GM21390 (cell line): Measurements from ENCODE around the gene ATG4A.

ENCODE experiments used
- ATAC-seq: cut with Tn5 transposase; IDR thresholded peaks from one replicate; pipeline ENCODE4 v1.9.1; 2021; ENCODE audit not compliant: unreplicated experiment

The ATG4A gene

DNA sequence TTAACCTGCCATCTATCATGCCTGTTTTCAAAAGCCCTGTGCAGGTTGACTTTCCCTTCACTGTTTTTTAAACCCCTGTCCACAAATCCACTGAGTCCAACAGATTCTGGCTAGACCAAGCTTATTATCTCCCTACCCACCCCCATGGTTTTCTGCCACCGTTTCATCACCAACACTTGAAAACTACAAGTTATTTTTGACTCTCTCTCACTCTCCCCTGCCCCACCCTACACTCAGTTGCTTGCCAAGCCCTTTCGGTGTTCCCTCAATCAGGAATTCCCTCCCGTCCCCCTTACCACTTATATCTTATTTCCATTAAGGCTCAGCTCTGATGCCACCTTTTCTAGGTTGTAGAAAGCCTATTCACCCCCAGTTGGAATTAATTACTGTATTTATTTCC is 29.7 kb downstream of the ATG4A start:
- no peak for ATAC-seq

DNA sequence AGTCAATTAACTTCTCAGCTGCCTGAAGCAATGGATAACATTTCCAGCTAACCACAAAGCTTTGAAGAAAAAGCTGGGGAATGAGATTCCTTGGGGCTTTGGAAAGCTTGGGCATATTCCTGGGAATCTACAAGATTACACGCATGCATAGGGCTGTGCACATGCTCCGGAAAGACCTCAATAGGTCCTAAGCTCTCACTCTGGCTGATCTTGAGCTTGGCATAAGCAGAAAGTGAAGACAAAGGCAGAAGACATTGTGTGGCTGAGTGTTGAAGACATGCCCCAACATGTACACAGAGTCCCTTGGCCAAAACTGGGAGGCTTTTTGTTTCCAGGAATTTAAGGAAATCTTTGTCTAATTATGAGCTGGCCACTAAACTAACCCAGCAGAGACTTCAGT is 31.2 kb downstream of the ATG4A start:
- ATAC-seq, result no peak

DNA sequence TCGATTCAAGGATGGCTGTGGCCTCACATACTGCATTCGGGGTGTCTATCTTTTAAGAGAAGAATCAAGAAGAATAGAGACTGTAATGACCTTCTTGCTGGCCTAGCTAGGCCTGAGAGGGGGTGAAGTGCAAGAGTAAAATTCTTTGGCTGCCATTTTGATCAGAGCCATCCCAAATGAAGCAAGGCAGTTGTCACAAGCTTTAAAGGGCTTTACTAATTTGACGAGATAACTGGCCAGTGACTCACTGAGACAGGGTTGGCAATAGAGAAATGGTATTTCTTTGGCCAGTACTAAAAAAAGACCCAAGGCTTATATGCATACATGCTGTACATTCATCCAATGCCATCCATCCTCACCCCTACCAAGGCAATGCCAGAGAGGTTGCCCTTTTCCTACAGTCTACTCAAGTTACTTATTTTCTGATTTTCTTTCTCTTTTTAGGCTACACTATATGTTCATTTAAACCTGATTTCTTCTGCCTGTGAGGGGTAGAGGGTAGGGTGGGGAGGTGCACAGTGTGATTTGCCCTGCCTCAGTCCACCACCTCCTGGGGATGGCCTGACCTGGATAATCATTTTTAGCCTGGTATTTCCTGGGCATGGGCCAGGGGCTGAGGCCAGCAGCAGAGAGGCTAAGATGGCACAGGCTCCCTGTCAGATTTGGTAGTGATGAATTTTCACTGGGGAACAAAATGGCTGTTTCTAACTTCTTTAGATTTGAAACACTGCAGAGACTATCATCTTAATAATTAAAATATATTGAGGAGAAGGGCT is 32.2 kb downstream of the ATG4A start:
- ATAC-seq, result no peak

DNA sequence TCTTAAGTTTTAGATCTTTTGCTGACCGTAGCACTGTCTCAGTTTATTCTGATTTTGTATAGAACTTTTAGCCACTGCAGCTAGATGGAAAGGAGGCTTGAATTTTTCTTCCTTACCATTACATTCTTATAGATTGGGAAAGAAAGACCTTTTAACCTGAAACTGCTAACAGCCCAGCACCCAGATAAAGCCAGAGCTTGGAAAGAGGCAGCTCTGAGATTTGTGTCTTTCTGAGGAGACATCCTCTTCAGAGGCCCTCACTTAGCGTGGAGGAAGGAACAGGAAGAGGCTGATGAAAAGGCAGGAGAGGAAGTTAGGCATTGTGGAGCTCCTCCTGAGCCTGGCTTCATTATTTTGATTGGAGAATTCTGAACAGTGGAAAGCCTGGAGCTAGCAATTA is 35.1 kb downstream of the ATG4A start:
- ATAC-seq, result no peak

DNA sequence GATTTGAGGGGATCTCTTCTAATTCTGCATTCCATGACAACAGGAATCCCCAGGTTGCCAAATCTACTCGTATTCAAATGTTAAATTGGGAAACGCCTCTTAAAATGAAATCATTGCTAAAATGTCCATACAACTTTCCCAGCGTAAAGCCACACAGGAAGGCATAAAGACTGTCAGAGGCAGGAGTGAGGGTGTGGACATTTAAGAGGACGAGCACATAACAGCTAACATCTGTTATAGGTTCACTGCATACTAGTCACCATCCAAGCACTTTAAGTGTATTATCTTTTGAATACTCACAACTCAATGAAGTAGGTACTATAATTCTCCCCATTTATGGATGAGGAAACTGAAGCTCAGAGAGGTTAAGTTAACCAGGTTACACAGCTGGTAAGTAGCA is 35.6 kb downstream of the ATG4A start:
- ATAC-seq, result no peak

DNA sequence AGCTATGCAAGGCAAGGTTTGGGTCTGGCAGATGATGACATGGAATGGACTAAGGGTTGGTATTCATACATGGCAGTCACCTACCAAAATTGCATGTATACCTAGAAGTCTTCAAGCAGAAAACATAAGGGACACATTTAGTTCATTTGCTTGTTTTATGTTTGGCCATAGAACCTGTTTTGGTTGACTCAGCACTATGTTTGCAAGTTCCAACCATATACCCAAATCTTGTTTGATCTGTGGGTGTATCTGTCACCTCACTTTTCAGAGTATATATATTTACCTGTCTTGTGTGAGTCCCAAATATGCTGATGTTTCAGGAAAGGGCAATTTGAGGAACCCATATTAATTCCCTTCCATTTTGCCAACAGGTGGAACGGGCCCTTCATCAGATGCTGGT is 39.3 kb downstream of the ATG4A start:
- ATAC-seq, result no peak

DNA sequence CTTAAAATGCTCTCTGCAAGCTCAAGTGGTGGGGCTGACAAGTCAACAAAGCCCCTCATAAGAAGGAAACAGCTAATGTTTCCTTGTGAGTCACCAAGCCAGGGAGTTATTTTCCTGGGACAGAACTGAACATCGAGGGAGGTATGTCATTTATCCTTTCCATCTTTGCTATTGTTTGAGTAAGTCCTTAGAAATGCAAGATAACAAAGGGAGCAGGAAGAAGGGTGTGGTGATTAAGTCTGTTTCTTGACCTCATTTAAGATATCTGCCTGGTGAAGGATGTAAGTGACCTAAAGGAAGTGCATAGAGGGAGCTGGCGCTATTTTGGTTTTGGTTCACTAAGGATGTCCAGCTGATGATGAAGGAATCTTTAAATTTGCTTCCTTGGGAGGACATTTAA is 39.9 kb downstream of the ATG4A start:
- no peak for ATAC-seq

DNA sequence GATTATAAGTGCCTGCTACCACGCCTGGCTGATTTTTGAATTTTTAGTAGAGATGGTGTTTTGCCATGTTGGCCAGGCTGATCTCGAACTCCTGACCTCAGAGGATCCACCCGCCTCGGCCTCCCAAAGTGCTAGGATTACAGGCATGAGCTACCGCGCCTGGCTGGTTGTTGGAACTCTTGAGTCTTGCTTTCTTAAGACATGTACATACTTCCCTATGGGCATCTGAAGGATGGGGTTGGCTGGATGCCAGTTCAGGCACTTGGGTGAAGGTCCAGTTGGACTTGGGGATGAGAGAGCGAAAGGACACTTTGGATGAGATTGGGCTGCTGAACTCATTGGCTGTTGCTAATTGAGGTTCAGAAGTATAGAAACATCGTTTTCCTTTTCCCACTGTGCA is 40.5 kb downstream of the ATG4A start:
- ATAC-seq, result no peak

DNA sequence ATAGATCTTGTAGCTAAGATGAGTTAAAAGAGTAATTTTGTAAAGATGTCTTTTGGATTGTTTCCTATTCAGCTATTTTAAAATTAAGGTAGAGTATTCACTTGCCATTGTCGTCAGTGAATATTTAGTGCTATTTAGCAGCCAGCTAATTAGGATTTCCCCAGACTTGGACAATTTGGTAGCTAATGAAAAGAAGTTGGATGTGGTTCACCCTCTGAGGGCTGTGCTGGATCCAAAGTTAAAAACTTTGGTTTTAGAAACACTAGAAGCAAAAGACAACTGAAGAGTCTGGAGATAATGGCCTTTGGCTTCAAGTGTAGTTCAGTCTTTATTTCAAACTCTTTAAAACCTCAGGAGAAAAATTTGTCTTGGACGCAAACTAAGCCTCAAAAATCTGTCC is 41.3 kb downstream of the ATG4A start:
- ATAC-seq, result no peak

DNA sequence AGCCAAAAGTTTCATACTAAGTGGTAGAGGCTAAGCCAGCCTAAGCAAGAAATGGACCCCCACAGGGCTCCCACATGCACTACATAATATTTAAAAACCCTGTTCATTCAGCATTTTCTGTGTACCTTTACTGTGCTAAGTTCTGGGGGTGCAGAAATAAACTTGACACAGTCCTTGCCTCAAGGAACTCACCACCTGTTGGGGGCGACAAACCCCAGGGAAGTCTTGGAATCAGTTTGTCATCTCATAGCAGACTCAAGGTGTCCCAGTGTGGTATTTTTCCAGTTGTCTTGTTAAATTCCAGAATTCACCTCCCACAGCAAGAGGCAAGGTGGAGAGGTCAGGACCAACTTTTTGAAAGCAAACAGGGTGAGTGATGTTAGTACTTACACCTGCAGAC is 43.1 kb downstream of the ATG4A start:
- ATAC-seq, result no peak

DNA sequence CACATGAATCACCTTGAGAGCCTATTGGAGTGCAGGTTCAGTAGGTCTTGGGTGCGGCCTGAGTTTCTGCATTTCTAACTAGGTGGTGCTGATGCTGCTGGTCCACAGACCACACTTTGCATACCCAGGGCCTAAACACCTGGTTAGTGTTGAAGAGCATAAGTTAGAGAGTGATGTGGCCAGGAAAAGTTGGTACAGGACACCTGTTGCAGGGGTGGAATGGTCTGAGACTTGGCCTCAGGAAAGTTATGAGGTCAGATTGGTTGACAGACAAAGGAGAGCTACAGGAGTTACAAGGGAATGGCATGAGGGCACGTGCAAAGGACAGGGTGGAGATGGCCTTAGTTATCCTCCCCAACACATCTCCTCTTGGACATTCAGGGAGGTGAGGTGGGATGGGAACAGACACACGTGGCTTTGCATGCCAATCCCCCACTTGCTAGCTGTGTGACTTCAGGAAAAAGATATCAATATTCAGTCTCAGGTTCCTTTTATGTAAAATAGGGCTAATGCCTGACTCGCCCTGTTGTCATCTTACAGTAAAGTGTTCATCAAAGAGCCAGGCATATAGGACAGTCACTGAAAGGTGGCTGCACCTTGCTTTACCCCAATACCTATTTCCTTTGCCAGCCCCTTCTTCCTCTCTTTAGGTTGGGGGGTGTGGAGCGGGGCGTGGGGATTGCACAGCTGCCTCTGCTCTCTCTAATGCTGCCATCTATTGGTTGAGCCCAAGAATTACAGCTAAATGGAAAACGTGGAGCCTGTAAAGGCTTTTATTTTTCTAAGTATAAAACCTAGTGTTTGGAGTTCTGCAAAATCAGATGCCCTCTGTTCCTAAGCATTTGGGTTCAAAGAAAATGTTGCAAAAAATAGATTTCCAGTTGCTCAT is 47.5 kb downstream of the ATG4A start:
- ATAC-seq, result no peak

DNA sequence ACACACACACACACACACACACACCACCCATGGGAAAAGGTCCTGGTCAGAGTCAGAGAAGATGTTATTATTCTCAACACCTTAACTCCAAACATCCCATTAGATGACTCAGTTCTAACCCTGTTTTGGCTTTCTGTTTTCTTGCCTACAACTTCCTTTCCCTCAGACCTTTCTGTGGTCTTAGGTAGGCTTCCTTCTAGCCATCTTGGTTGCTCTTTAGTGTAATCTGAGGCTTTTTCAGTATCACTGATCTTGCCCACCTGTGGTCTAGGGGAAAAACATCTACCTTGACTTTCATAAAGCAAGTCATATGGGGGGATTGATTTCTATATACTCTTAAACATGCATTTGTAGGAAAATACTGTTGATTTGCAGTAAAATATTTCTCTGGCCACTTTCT is 56.9 kb downstream of the ATG4A start:
- peak; percentile 95 for ATAC-seq

DNA sequence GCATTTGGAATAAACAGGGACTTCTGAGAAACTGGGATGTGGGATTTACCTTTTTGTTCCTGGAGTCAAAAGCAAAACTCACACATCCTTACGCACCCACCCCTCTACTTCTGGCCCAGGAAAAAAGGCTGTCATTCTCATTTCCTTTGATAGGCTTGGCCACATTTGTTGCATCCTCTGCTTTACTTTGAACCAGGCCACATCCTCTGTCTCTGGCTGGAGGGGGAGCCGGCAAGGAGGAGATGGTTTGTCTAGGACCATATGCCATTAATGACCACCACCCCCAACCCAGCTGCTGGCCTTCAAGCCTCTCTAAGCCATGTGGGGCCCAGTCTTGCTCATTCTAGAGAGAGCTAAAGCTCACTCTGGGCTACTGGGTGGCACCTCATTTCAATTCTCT is 64.5 kb downstream of the ATG4A start:
- ATAC-seq, result no peak

DNA sequence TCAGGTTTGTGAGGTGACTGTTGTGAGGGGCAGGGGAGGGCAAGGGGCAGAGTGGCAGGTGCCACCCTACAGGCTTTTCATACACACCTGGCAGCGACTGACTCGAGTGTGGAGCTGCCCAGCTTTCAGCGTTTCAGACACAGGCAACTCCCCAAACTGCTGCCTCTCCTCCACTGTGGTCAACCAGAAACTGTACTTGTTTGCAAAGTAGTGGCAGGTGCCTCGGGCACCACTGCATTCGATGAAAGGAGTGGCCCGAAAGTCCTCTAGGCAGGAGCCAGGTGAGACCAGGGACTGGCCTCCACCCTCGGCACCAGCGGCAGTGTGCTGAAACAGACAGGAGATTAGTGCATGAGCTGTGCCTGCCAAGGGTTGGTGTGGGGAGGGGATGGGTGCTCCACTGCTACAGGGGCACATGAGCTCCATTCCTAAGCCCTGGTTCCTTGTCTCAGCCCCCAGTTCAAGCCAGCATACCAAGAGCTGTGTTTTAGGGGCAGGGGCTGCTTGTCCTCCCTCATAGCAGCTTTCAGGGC is 65.4 kb downstream of the ATG4A start:
- no peak for ATAC-seq

DNA sequence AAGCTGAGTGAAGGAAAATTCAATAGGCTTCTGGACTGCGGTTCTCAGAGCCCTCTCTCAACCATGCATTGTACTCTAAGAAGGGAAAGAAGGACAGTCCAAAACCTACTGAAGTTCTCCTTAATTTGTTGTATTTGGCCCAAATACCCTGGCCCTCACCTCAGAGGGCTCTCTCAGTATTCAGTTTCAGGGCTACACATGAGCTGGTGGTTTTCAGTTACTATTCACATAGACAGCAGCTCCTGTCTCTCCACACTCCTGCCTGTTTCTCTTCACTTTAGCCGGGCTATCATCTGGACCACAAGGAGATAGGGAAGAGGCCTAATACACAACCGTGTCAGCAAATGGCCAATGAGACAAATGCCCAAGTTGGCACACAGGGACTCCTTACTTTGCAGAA is 66.0 kb downstream of the ATG4A start:
- no peak for ATAC-seq

DNA sequence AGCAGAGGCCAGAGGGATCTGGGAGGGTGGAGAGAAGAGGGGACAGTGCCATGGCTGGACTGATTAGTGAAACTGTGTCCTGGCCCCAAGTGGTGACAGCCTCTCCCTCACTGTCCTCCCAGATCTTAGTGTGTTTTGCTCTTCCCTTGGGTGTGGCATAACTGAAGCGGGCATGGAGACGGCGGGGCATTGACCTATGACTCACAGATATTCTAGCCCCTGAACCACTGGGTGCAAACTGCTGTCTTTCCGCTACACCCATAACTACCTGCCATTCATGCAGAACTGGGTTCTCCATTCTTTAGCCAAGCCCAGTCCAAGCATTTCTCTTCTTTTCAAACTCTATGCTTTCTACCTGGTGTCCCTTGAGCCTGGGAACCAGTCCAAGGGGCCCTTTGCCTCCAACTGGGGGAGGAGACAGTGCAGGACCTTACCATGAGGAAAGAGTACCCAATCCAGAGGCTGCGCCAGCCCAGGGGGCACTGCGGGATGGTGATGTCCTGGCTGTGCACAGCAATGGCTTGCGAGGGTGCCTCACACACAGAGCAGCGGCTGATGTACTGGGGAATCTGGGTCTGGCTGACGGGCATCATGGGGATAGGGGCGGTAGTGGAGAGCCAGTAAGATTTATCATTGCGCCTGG is 67.6 kb downstream of the ATG4A start:
- no peak for ATAC-seq

DNA sequence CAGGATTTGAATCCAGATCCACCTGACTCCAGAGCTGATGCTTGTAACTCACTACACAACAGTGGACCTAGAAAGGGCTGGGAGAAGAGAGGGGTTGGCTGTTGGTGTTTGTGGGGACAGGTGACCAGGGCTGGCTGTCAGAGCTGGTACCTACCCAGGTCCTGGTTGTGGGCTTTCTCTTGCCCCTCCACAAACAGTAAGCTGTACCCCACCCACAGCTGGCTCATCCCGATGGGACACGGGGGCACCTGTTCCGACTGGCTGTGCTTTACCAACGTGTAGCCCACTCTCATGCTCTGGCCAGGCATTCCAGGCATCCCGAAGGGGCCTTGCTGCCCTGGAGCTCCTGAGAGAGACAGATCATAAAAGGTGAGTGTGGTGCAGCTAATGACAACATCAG is 68.7 kb downstream of the ATG4A start:
- ATAC-seq, result no peak

DNA sequence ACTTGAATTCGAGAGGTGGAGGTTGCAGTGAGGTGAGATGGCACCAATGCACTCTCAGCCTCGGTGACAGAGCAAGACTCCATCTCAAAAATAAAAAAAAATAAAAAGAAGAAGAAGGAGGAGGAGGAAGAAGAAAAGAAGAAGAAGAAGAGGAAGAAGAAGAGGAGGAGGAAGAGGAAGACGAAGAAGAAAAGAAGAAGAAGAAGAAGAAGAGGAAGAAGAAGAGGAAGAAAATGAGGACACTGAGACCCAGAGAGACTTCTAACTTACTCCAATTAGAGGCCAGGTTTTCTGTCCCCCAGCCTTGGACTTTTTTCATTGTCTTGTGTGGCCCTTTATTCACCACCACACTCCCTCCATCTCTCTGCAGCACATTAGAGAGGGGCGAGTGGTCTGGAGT is 70.7 kb downstream of the ATG4A start:
- no peak for ATAC-seq

DNA sequence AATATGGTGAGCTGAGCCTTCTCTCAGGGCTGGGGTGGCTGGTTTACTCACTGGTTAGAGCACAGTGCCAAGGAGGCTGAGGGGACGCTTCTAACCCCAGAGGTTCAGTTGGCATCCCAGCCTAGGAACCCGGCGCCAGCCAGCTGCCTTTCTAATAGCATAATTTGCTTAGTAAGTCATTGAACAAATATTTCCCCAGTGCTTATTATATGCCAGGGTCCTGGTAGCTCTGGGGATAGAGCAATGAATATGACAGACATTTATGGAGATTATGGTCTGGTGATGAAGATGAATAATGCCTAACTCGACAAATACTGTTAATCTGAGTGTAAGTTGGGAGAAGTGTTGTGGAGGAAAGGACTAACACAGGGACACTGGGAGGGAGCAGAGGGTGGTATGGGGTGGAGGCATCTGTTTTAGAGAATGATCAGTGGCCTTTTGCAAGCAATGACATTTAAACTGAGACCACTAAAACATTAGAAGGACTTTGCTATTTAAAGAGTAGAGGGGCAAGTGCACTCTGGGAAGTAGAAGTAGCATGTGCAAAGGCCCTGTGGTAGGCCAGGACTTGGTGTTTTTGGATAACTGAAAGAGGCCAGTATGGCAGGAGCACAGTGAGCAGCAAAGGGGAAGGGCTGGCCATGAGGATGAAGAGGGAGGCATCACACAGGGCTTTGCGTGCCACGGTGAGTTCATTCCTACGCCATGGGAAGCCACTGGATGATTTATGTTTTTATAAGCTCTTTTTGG is 71.9 kb downstream of the ATG4A start:
- no peak for ATAC-seq

DNA sequence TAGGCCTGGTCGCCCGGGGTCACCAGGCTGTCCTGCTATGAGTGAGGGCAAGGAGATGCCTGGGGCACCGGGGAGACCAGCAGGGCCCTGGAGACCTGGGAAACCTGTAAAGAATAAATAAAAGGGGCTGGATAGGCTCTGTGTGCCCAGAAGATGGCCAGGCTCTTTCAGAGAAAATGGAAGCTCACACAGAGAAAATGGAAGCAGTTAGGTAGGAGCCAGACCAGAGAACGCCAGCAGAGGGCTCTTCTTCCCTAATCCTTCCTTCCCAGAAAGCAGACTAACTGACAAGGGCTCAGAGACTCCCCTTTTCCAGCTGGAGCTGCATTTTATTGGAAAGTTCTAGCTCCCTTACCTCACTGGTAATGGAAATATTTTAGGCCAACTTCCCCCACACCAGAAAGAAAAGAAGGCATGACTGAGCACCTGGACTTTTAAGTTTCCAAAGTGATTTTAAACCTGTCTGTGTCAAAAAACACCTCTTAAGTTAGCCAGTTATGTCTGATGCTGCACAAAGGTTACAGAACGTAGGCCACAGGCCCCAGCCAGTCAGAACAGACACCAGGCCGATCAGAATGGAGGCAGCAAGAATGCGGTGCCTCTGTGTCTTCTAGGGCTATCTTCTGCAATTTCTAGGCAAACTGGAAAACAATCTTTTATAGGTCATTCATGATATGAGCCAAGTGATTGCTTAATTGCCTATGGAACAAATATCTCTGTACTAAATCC is 74.0 kb downstream of the ATG4A start:
- no peak for ATAC-seq
